Upper lobe of right lung (tissue), 1 donor: ENCODE measurements around the gene AP1AR. TPM values are rescaled to one million over a fixed set of nuclear protein-coding genes. Genes with fewer than 3 reads are reported as not detected.
A peak's percentile ranks its signal among the peaks of the same experiment; 100 is the strongest.

ENCODE experiments used
- ATAC-seq: fragments of 200-7000 bp; cut with Tn5 transposase; one replicate; pipeline ENCODE4 v1.9.1; 2020; ENCODE audit warnings: mild to moderate bottlenecking, moderate library complexity
- DNase-seq: peaks from one replicate; pipeline ENCODE4 v3.0.0-alpha.2; 2020
- H3K27ac ChIP-seq: fragments of 200-600 bp; one replicate; pipeline ENCODE4 v1.8.0; 2022
- H3K27me3 ChIP-seq: fragments of 200-600 bp; one replicate; pipeline ENCODE4 v1.8.0; 2022; ENCODE audit warnings: mild to moderate bottlenecking
- H3K36me3 ChIP-seq: fragments of 200-600 bp; one replicate; pipeline ENCODE4 v1.8.0; 2022
- H3K4me1 ChIP-seq: fragments of 200-600 bp; one replicate; pipeline ENCODE4 v1.8.0; 2022
- H3K4me3 ChIP-seq: fragments of 200-600 bp; one replicate; pipeline ENCODE4 v1.8.0; 2022; ENCODE audit warnings: mild to moderate bottlenecking
- H3K9me3 ChIP-seq: fragments of 200-600 bp; one replicate; pipeline ENCODE4 v1.8.0; 2022
- intact Hi-C: fragments of 100-400 bp; cut with DNase I; formaldehyde crosslinking; loops from one replicate; pipeline ENCODE4 v1.11.0; 2022
- total RNA-seq: library from RNA; stranded (reverse); fragmentation: NEBNext Ultra II Directional; extraction: Animal tissue kit (Norgen Biotek cat#: 25700); gene quantifications from one replicate; pipeline ENCODE4 v1.2.1, GENCODE V29; 2021
- TF ChIP-seq, protein P1 (sequence below): fragments of 200-600 bp; IDR thresholded peaks from one replicate; pipeline ENCODE4 v1.8.0; 2022; ENCODE audit warnings: antibody characterized with exemption
- donor health status: DM: no; HTN: yes; CAD: no; lungs with severe emphysema.

AP1AR gene
- total RNA-seq, 1 donor from 2014 or later = 16.6 TPM

GRCh38 chr4:112247021-112247420 is 15.4 kb downstream of the AP1AR start:
- H3K9me3 ChIP-seq = no peaks in the 10 kb centered on the region
- H3K4me1 ChIP-seq = no peaks in the 10 kb centered on the region
- no peaks in the 10 kb centered on the region for H3K27me3 ChIP-seq
- intact Hi-C loops = no loop called here
- no peak overlapping the region for H3K4me3 ChIP-seq
- no peak overlapping the region for H3K27ac ChIP-seq
- DNase-seq (no peak), ATAC-seq (no peak)
- TF ChIP-seq, protein P1, sequence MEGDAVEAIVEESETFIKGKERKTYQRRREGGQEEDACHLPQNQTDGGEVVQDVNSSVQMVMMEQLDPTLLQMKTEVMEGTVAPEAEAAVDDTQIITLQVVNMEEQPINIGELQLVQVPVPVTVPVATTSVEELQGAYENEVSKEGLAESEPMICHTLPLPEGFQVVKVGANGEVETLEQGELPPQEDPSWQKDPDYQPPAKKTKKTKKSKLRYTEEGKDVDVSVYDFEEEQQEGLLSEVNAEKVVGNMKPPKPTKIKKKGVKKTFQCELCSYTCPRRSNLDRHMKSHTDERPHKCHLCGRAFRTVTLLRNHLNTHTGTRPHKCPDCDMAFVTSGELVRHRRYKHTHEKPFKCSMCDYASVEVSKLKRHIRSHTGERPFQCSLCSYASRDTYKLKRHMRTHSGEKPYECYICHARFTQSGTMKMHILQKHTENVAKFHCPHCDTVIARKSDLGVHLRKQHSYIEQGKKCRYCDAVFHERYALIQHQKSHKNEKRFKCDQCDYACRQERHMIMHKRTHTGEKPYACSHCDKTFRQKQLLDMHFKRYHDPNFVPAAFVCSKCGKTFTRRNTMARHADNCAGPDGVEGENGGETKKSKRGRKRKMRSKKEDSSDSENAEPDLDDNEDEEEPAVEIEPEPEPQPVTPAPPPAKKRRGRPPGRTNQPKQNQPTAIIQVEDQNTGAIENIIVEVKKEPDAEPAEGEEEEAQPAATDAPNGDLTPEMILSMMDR = no peak
- H3K36me3 ChIP-seq = no peaks in the 10 kb centered on the region

- TF ChIP-seq, protein P1 = no peak
- Histone ChIP-seq H3K27ac (no peak overlapping the region), H3K4me3 (no peak overlapping the region), H3K36me3 (no peaks in the 10 kb centered on the region), H3K4me1 (no peaks in the 10 kb centered on the region), H3K27me3 (no peaks in the 10 kb centered on the region), H3K9me3 (no peaks in the 10 kb centered on the region)
- ATAC-seq (peak; percentile 19), DNase-seq (no peak)
- intact Hi-C loops = no loop called here
These were observed 19.5 kb downstream of the AP1AR start for GRCh38 chr4:112251019-112251643.

DNA sequence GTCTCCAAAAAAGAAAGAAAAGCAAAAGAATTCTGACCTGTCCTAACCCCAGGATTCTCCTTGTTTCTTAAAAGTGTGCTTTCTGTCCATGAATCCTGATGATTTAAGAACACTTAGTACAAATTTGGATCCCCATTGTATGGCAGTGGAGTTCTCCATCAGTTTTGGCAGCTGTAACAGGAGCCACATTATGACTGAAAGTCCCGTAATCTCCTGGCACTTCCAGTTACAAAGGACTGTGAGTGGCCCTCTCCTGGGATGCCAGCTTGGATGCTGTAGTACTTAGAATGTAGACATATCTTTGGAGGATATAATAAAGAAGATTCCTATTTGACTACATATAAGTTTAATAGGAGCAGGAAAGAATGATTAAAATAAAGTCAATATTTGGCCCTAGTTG is 20.6 kb downstream of the AP1AR start:
- ATAC-seq (no peak), DNase-seq (no peak)
- H3K27ac ChIP-seq = no peak overlapping the region
- no peaks in the 10 kb centered on the region for H3K9me3 ChIP-seq
- H3K4me1 ChIP-seq = no peaks in the 10 kb centered on the region
- no peaks in the 10 kb centered on the region for H3K27me3 ChIP-seq
- H3K4me3 ChIP-seq = no peak overlapping the region
- TF ChIP-seq, protein P1 = no peak
- no peaks in the 10 kb centered on the region for H3K36me3 ChIP-seq
- intact Hi-C loops = no loop called here

- DNase-seq = no peak
- peaks cover 5% of the 10 kb centered on the region for H3K36me3 ChIP-seq
- H3K4me3 ChIP-seq = no peak overlapping the region
- no peaks in the 10 kb centered on the region for H3K4me1 ChIP-seq
- H3K27ac ChIP-seq = no peak overlapping the region
- no peaks in the 10 kb centered on the region for H3K27me3 ChIP-seq
- no peak for ATAC-seq
- TF ChIP-seq, protein P1 = no peak
- intact Hi-C loops = no loop called here
- no peaks in the 10 kb centered on the region for H3K9me3 ChIP-seq
These were observed 21.9 kb downstream of the AP1AR start for GRCh38 chr4:112253382-112254000.

DNA sequence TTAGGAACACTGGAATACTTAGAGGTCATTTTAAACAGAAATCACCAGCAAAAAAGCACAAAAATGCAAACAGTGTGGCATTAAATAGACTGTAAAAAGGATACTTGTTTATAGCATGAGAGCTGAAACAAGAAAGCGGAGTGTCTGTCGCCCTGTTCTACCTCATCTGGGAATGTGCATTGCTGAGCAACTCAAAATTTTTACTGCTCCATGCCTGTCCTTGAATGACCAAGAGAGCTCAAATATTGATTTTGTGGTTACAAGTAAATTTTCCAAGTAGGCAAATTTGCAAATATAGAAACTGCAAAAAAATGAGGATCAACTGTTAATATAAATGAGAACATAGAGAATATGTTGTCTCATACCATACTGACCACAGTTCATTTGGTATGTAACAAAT is 25.5 kb downstream of the AP1AR start:
- Histone ChIP-seq H3K4me1 (no peaks in the 10 kb centered on the region), H3K36me3 (peaks cover 16% of the 10 kb centered on the region), H3K27ac (no peak overlapping the region), H3K4me3 (no peak overlapping the region), H3K27me3 (no peaks in the 10 kb centered on the region), H3K9me3 (no peaks in the 10 kb centered on the region)
- intact Hi-C loops = no loop called here
- DNase-seq = no peak
- TF ChIP-seq, protein P1 = no peak
- peak; percentile 53 for ATAC-seq
